D721Med (cell line): Measurements from ENCODE around the gene MAP4K4.

Source experiments
- DNase-seq: peaks from one replicate; pipeline ENCODE4 v3.0.0; 2011; ENCODE audit warnings: low spot score; ENCODE audit not compliant: insufficient read length
- FAIRE-seq: peaks from 2 replicates; lab custom pipeline; 2011; peaks lifted over from hg19 to GRCh38; lab: Jason Lieb, UNC
- CTCF ChIP-seq: IDR thresholded peaks from 2 replicates; pipeline ENCODE4 v1.5.1; 2012; ENCODE audit warnings: mild to moderate bottlenecking, control low read depth; ENCODE audit not compliant: insufficient read depth; ENCODE audit errors: missing control alignments

Gene MAP4K4

GRCh38 chr2:101775636-101776035 lies 78.1 kb downstream of the MAP4K4 start:
- DNase-seq = no peak
- TF ChIP-seq CTCF = no peak
- no peak for FAIRE-seq

GRCh38 chr2:101776172-101777043 lies 78.9 kb downstream of the MAP4K4 start:
- no peak for FAIRE-seq
- TF ChIP-seq CTCF = no peak
- DNase-seq = no peak

GRCh38 chr2:101777337-101777736 lies 79.8 kb downstream of the MAP4K4 start:
- FAIRE-seq (no peak), DNase-seq (no peak)
- no peak for TF ChIP-seq CTCF

- FAIRE-seq (no peak), DNase-seq (no peak)
- no peak for TF ChIP-seq CTCF
Observed at GRCh38 chr2:101778102-101778501, 80.6 kb downstream of the MAP4K4 start.

GRCh38 chr2:101779190-101779589 lies 81.7 kb downstream of the MAP4K4 start:
- no peak for FAIRE-seq
- DNase-seq = no peak
- TF ChIP-seq CTCF = no peak

- DNase-seq = no peak
- FAIRE-seq = no peak
- TF ChIP-seq CTCF = no peak
Observed at GRCh38 chr2:101779656-101780055, 82.1 kb downstream of the MAP4K4 start.

GRCh38 chr2:101781326-101781725 lies 83.8 kb downstream of the MAP4K4 start:
- FAIRE-seq (no peak), DNase-seq (no peak)
- TF ChIP-seq CTCF = no peak
